ENCODE data around the gene RGS7.
"Not testable (repeated sequence)": the region's sequence is repeated elsewhere in the genome, so short reads cannot be mapped to it uniquely, and the experiment has no call there.

The RGS7 gene

DNA sequence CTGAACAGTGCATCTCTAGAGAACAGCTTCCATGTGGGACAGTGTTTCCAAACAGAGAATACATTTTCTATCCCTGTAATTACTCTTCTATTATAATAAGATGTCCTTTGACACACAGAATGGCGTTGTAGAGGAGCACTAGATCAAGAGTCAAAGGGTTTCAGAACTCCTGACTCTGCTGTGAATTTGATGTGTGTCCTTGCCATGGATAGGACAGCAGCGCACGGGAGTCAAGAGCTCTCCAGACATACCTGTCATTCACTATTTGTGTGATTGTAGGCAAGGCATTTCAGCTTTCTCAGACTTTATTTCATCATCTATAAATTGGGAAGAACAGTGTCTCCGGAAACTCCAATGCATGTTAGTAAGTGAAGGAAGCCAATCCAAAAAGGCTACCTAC is 176.4 kb downstream of the RGS7 start:
- no peak for DNase-seq (ENCODE audit: low read depth, low spot score)
- in situ Hi-C loops (cut with HindIII; ENCODE audit: low sequenced_read_pairs), result no loop called here
- H3K4me3 ChIP-seq (ENCODE audit: low read depth, low read length), result no peak overlapping the region
- TF ChIP-seq, protein P1, sequence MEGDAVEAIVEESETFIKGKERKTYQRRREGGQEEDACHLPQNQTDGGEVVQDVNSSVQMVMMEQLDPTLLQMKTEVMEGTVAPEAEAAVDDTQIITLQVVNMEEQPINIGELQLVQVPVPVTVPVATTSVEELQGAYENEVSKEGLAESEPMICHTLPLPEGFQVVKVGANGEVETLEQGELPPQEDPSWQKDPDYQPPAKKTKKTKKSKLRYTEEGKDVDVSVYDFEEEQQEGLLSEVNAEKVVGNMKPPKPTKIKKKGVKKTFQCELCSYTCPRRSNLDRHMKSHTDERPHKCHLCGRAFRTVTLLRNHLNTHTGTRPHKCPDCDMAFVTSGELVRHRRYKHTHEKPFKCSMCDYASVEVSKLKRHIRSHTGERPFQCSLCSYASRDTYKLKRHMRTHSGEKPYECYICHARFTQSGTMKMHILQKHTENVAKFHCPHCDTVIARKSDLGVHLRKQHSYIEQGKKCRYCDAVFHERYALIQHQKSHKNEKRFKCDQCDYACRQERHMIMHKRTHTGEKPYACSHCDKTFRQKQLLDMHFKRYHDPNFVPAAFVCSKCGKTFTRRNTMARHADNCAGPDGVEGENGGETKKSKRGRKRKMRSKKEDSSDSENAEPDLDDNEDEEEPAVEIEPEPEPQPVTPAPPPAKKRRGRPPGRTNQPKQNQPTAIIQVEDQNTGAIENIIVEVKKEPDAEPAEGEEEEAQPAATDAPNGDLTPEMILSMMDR (IDR thresholded peaks at IDR 0.05; ENCODE audit: low read depth, low read length), result no peak

DNA sequence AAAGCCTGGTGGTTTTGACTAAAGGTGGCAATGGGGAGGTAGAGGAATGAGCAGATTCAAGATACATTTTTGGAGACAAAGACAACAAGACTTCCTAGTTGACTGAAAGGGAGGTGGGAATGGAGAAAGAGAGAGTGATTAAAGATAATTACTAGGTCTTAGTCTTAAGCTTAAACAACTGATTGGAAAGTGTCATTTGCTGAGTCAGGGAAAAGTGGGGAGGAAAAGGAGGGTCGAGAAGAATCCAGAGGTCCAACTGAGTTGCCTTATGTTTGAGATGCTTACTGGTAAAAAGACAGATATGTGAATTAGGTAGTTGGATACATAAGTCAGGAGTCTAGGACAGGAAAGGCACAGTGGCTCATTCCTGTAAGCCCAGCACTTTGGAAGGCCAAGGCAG is 179.3 kb downstream of the RGS7 start:
- H3K4me3 ChIP-seq (ENCODE audit: low read depth, low read length), result no peak overlapping the region
- DNase-seq (ENCODE audit: low read depth, low spot score), result no peak
- TF ChIP-seq, protein P1 (IDR thresholded peaks at IDR 0.05; ENCODE audit: low read depth, low read length), result no peak
- in situ Hi-C loops (cut with HindIII; ENCODE audit: low sequenced_read_pairs), result no loop called here

DNA sequence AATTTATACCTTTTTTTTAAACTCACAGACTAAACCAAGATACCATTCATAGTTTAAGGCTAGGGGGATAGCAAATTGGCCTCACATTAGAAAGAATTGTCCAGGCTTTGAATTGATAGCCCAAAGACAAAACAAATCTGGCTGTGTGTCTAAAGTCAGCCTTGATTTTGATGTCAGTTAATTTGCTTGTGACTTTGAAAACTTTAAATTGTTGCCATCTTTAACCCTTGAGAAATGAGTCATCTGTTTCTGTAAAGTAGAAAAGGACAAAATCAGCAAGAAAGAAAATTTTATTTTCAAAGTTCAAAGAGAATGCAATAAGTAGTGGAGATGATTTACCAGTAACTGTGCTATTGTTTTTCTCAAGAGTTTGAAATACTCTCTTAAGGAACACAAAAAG is 184.5 kb downstream of the RGS7 start:
- in situ Hi-C loops (cut with HindIII; ENCODE audit: low sequenced_read_pairs), result no loop called here
- no peak overlapping the region for H3K4me3 ChIP-seq (ENCODE audit: low read depth, low read length)
- DNase-seq (ENCODE audit: low read depth, low spot score), result peak; percentile 6
- TF ChIP-seq, protein P1 (IDR thresholded peaks at IDR 0.05; ENCODE audit: low read depth, low read length), result no peak

DNA sequence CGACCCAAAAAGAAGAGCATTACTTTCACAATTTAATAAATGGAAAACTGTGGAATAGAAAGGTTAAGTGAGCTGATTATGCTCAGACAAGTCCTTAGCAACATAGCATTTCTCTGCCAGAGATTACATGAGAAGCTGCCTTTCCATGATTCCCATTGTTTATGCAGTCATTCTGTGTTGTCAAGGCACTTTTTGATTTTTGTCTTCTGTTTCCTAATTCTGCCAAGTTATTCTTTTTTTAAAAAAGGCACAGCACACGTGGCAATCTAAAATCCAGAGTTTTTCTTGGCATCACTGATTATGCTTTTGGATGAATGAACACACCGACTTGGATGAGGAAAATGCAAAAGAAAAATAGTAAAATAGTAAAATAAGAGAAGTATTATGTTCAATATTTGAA is 185.0 kb downstream of the RGS7 start:
- TF ChIP-seq, protein P1 (IDR thresholded peaks at IDR 0.05; ENCODE audit: low read depth, low read length), result no peak
- no peak overlapping the region for H3K4me3 ChIP-seq (ENCODE audit: low read depth, low read length)
- DNase-seq (ENCODE audit: low read depth, low spot score), result no peak
- in situ Hi-C loops (cut with HindIII; ENCODE audit: low sequenced_read_pairs), result no loop called here

DNA sequence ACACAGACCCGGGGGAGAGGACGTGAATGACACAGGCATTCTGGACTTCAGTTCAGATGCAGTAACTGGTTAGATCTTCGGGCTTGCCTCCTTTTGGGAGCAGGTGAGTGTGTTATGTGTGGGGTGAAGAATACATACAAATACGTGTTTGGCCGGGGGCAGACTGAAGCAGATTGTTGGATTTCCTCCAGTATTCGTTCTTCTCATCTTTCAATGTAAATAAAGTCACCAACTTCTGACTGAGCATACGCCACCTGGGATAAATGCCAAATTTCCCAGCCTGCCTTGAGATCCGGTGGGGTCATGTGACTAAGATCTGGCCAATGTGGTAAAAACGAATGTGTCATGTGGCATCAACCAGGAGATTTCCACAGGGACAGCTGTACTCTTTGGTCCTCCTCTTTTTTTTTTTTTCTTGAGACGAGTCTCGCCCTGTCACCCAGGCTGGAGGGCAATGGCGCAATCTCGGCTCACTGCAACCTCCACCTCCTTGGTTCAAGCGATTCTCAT is 189.8 kb downstream of the RGS7 start:
- in situ Hi-C loops (cut with HindIII; ENCODE audit: low sequenced_read_pairs), result no loop called here
- no peak for DNase-seq (ENCODE audit: low read depth, low spot score)
- TF ChIP-seq, protein P1 (IDR thresholded peaks at IDR 0.05; ENCODE audit: low read depth, low read length), result no peak
- H3K4me3 ChIP-seq (ENCODE audit: low read depth, low read length), result no peak overlapping the region

DNA sequence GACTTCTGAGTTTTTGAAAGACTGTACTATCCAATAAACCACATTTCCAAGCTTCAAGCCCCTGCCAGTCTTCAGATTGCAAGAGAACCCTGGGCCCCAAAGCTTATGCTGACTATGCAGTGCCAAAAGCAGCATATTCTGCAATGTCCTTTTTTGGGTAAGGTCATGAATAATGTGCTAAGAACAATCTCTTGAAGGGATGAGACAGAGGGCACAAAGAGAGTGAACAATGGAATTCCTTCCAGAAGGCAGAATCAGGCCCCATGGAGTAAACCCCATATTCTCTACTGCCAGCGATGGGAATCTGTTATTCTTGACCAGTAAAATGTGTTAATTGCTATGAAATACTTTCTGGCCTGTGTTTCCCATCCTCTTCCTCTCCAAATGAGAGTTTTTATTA is 190.4 kb downstream of the RGS7 start:
- H3K4me3 ChIP-seq (ENCODE audit: low read depth, low read length), result no peak overlapping the region
- DNase-seq (ENCODE audit: low read depth, low spot score), result no peak
- in situ Hi-C loops (cut with HindIII; ENCODE audit: low sequenced_read_pairs), result no loop called here
- TF ChIP-seq, protein P1 (IDR thresholded peaks at IDR 0.05; ENCODE audit: low read depth, low read length), result no peak

DNA sequence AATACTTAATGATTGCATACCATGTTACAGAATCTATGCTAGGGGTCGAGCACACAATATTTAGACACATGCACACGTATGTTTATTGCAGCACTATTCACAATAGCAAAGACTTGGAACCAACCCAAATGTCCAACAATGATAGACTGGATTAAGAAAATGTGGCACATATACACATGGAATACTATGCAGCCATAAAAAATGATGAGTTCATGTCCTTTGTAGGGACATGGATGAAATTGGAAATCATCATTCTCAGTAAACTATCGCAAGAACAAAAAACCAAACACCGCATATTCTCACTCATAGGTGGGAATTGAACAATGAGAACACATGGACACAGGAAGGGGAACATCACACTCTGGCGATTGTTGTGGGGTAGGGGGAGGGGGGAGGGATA is 191.7 kb downstream of the RGS7 start:
- DNase-seq (ENCODE audit: low read depth, low spot score); in situ Hi-C loops (cut with HindIII; ENCODE audit: low sequenced_read_pairs): not testable (repeated sequence)

More for the DNA sequence above, 191.7 kb downstream of the RGS7 start:
- not testable (repeated sequence) for H3K4me3 ChIP-seq (ENCODE audit: low read depth, low read length)
